ENCODE results near the gene KCNA2.

The KCNA2 gene

DNA sequence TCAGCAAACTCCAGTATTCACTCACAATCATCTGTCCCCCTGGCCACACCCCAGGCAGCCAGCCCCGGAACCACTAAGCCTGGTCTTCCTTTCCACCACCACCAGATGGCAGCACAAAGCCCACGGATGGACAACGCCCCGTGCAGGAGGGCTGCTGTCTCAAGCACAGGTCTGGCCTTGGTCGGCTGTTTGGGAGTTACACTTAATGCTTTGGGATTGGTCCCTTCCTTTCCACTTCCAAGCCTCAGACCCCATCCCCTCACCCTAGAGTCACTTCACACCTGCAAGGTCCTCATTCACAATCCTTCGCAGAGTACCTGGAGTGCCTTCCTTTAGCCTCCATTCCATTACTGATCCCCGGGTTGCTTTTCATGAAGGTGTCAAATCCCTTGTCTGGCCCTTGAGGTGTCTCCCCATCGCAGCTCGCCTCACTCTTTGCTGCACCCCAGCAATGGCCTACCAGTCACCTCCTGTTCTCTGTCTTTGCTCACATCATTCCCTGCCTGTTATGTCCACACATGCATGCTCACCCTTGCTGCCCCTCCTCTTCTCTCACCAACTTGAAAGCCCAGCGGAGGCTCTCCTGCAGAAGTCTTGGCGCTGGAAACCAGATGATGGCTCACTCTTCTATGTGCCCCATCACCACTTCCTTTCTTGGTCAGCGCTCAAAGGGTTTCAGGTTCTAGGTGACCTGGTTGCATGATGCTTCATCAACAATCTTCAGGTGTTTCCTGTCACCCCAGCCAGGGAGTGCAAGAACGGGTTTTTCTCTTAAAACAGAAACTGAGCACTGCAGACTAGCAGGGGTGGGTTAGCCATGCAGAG, 24.9 kb upstream of the KCNA2 start:
- DNase-seq (ENCODE audit: extremely low spot score, insufficient read length, low read depth): no peak
- peak; percentile 97 for FAIRE-seq

GRCh38 chr1:110628323-110629105, 22.4 kb upstream of the KCNA2 start:
- peak; percentile 21 for FAIRE-seq

DNA sequence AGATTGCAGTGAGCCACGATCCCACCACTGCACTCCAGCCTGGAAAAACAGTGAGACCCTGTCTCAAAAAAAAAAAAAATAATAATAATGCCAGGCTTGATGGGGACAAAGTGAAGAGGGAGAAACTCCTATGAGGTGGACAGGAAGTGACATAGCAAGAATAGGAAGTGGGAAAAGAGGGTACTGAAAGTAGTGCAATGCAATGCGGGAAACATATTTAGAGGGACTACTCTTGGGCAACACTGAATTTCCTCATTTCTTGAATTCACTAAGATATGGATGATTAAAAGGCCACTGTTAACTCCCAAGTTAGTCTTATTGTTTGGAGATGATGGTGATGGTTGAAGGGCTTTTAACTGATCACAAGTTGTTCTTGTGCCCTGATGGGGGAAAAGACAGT, 21.6 kb upstream of the KCNA2 start:
- FAIRE-seq: no peak
- DNase-seq (ENCODE audit: extremely low spot score, insufficient read length, low read depth): no peak

More at GRCh38 chr1:110628323-110629105, 22.4 kb upstream of the KCNA2 start:
- DNase-seq (ENCODE audit: extremely low spot score, insufficient read length, low read depth): no peak

GRCh38 chr1:110626889-110627288, 20.7 kb upstream of the KCNA2 start:
- DNase-seq (ENCODE audit: extremely low spot score, insufficient read length, low read depth) (no peak), FAIRE-seq (peak; percentile 9)

DNA sequence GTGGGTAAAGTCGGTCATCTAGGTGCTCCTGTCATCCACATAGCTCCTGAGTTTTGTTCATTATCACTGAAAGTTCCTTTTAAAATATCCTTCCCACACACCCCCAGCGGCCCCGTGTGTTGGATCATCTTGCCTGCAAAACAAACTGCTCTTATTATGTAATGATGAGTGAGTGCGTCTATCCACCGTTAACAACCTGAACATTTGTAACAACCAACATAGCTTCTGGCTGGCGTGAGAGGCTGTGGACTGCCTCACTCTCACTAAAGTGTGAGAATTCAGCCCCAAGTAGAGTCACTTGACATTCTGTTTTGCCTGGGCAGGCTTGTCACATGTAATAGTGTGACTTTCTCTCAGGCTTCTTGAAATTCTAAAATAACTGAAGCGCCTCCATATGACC, 14.5 kb upstream of the KCNA2 start:
- DNase-seq (ENCODE audit: extremely low spot score, insufficient read length, low read depth) (no peak), FAIRE-seq (no peak)

GRCh38 chr1:110620250-110620615, 14.1 kb upstream of the KCNA2 start:
- FAIRE-seq: no peak

DNA sequence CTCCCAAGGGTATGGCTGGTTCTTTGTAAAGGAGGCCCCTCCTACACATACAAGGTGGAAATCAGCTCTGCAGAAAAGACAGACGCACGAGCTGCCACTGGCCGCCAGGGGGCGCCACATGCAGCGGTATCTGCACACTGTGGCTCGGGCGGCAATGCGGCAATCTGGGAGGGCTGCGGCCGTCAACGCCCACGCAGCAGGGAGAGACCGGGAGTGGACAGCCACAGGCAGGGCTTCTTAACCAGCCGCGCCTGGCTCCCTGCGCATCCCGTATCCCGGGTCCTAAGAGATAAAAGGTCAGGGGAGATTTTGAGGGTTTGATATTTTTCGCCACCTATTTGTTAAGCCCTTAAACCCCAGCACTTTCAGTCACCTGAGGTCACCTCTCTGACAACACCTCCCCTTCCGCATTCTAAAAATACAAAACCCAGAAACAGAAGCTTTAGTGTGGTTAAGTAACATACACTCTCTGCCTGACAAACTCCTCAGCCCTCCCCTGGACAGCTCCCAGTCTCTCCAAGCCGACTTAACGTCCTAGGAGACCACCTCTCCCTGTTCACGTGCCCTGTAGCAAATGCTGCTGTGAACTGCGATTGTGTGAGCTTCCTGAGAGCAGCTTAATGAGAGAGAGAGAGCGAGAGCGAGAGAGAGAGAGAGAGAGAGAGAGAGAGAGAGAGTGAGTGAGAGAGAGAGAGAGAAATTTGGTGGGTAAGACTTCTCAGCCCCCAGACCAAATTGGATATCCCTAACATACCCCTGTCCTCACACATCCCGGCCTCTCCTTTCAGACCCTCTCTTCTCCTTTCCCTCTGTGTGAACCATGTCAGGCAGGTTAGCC, 13.5 kb upstream of the KCNA2 start:
- peak; percentile 94 for FAIRE-seq
- peak; percentile 78 for DNase-seq (ENCODE audit: extremely low spot score, insufficient read length, low read depth)

More at GRCh38 chr1:110620250-110620615, 14.1 kb upstream of the KCNA2 start:
- DNase-seq (ENCODE audit: extremely low spot score, insufficient read length, low read depth): no peak

DNA sequence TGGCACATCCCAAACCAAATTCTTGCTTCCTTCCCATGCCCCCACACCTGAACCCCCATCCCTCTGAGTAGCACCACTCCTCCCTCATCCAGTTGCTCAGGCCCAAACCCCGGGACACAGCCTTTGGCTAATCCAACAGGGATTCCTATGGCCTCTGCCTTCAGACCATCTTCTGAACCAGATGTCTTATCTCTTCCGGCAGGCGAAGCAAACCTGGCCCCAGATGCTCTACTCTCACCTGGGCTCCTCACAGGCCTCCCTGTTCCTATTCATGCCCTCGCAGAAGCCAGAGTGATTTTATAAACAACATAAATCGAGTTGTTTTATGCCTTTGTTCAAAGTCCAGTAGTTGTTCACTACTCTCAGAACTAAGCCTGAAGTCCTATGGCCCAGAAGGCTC, 12.5 kb upstream of the KCNA2 start:
- no peak for FAIRE-seq

GRCh38 chr1:110617589-110617988, 11.4 kb upstream of the KCNA2 start:
- DNase-seq (ENCODE audit: extremely low spot score, insufficient read length, low read depth) (no peak), FAIRE-seq (no peak)

More for the DNA sequence above, 12.5 kb upstream of the KCNA2 start:
- no peak for DNase-seq (ENCODE audit: extremely low spot score, insufficient read length, low read depth)

- FAIRE-seq: no peak
- no peak for DNase-seq (ENCODE audit: extremely low spot score, insufficient read length, low read depth)
These were observed 11.0 kb upstream of the KCNA2 start for GRCh38 chr1:110617116-110617515.

GRCh38 chr1:110616587-110616986, 10.4 kb upstream of the KCNA2 start:
- no peak for DNase-seq (ENCODE audit: extremely low spot score, insufficient read length, low read depth)
- no peak for FAIRE-seq

DNA sequence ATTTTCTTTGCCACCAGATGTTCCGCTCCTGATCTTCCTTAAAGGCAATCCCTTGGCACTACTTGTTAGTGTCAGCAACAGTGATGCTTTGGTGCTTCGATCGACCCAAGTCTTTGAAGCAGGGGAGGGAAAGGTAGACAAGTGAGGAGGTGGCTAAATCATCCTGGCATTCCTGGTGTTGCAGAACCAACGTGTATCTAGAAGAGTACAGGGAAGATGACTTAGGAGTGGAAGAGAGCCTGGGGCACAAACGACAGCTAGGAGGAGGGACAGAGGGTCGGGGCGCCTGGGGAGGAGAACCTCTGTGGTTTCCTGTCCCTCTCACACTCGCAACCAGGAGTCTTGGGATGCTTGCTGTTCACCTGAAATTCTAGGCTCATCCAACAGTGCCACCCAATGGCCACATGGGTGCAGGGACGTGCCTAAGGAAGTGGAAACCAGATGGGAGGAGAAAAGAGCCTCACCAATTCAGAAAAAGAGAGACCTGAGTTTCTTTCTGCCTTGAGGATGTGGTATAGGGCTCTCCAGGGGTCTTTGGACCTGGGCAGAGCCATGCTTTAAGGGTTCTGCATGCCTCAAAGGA, 9.5 kb upstream of the KCNA2 start:
- FAIRE-seq: peak; percentile 5
- no peak for DNase-seq (ENCODE audit: extremely low spot score, insufficient read length, low read depth)

DNA sequence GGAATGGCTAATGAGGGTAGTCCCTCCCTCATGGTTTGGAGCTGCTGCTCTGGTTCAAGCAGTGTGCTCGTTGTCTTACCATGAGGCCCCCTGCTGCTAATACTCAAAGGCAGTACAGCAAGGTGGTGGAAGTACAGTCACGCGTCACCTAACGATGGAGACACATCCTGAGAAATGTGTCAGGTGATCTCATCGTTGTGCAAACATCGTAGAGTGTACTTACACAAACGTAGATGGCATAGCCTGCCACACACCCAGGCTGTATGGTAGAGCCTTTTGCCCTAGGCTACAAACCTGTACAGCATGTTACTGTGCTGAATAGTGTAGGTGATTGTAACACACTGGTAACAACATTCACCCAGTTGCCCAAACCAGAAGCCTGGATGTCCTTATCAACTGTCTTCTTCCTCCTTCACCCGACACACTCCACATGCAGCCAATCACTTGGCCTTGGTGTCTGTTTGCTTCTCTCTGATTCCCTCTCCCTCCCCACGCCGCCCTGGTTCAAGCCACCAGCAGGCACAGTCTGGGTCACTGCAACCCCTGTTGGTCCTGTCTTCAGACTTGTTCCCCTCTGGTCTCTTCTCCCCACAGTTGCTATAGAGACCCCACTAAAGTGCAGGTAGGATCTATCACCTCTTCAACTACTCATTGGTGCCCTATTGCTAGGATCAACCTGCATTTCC, 6.0 kb upstream of the KCNA2 start:
- FAIRE-seq (no peak), DNase-seq (ENCODE audit: extremely low spot score, insufficient read length, low read depth) (no peak)

DNA sequence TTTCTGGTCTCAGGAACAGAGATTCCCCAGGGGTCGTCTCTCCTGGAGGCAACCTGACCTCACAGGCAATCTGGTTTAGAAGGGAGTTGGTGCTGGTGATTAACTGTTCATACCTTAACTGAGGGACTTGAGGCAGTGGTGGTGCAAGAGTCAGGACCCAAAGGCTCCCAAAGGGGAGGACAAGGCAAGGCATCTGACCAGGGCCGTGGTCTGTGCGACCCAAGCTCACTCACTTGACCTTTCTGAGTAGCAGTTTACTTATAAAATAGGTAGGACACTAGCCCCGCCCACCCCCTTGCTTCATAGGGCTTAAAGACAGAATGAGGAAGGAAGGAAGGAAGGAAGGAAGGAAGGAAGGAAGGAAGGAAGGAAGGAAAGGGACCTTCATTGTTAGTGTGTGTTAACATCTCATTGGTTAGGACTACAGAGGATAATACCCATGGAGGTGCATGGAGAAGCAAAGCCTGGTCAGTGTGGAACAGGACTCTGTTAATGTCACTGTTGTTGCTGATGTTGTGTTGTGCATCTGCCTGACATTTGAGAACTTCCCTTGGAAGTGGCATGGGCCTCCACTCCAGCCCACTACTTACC, 4.6 kb upstream of the KCNA2 start:
- DNase-seq (ENCODE audit: extremely low spot score, insufficient read length, low read depth) (no peak), FAIRE-seq (no peak)

DNA sequence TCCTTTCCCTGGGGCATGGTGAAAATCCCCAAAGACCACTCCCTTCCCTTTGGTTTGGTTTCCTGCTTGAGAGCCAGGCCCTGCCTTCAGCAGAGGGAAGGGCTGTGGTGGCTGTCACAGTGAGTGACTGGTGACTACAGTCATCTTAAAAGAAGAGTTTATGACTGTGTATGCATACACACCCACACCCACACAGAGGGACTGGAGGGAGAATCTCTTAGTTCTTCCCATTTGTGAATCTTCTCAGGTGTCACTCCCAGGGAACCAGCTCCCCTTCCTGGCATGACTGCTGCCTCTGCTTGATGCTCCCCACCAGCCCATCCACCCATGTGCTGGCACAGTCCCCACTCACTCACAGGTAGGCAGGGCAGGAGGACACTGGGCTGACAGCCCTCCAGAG, 3.9 kb upstream of the KCNA2 start:
- no peak for FAIRE-seq
- no peak for DNase-seq (ENCODE audit: extremely low spot score, insufficient read length, low read depth)

- DNase-seq (ENCODE audit: extremely low spot score, insufficient read length, low read depth): no peak
- FAIRE-seq: no peak
These were observed 2.1 kb upstream of the KCNA2 start for GRCh38 chr1:110608247-110608646.

GRCh38 chr1:110607536-110608230, 1.5 kb upstream of the KCNA2 start:
- DNase-seq (ENCODE audit: extremely low spot score, insufficient read length, low read depth) (no peak), FAIRE-seq (no peak)

DNA sequence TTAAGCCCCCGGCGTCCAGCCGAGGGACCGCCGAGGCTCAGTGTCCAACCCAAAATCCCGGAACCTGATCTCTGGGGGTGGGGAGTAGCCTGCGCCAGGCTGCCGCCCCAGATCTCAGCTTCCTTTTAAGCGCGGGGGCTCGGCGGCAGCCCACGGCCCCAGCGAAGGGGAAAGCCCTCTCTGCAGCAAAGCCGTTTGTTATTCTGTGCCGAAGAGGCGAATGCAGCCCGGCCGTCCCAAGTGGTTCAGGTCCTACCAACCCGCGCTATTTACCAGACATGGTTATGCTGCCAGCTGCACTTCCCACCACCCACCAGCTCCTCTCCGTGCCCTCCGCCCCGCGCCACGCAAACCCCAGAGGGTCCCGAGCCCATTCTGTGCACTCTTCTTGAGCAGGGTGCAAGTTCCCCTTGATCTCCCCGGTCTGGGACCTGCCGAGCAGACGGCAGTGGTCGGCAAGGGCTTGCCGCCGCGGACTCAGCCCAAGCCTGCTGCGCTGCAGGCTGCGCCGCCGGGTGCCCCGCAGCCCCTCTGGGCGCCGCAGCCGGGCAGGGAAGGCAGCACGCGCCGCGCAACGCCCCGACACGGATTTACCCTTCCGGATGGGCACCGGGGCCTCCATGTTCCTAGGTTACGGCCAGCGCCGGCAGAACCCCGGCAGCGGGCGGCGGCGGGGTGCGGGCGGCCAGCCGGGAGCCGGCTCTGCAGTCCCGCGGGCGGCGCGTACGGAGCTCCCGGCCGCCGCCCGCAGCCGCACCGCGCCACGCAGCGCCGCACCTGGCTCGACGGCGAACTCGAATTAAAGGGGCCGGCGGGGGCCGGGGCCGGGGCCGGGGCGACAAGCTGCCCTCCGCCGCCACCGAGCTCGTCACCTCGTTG, 738 bp upstream of the KCNA2 start:
- FAIRE-seq: no peak
- DNase-seq (ENCODE audit: extremely low spot score, insufficient read length, low read depth): no peak
